GM18526 (cell line): ENCODE results near the gene MRPS22.

Experiments used
- POLR2A ChIP-seq: IDR thresholded peaks from 3 replicates; pipeline ENCODE4 v1.6.1; 2011; ENCODE audit not compliant: insufficient read length; ENCODE audit errors: extremely low read depth

The MRPS22 gene

GRCh38 chr3:139343895-139344856 lies at the start of gene MRPS22:
Gene MRPS22, plus strand, starts transcription at chr3:139344020. Its CDS starts 7 bp downstream, at chr3:139344027.
- TF ChIP-seq POLR2A: peak; percentile 63

DNA sequence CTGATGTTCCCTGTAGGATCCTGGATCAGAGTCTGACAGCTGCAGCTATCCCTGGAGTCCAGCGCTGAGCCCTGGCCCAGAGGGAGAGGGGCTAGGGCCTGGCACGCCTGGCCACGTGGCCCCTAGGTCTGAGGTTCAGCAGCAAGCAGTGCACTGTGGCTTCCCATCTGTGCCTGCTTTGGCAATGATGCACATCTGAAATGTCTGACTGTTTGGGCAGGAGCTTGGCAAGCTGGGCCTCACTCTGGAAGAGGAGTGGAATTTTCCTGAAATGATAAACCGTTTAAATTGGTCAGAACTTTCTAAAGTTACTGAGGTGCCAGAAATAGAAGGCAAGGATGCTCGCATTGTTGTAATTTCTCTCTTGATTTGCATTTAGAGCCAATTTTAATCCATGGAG lies 48.8 kb upstream of the MRPS22 start:
- no peak for TF ChIP-seq POLR2A

GRCh38 chr3:139296141-139296718 lies 47.6 kb upstream of the MRPS22 start:
- no peak for TF ChIP-seq POLR2A

- no peak for TF ChIP-seq POLR2A
These were observed 46.1 kb upstream of the MRPS22 start for GRCh38 chr3:139297588-139298311.

DNA sequence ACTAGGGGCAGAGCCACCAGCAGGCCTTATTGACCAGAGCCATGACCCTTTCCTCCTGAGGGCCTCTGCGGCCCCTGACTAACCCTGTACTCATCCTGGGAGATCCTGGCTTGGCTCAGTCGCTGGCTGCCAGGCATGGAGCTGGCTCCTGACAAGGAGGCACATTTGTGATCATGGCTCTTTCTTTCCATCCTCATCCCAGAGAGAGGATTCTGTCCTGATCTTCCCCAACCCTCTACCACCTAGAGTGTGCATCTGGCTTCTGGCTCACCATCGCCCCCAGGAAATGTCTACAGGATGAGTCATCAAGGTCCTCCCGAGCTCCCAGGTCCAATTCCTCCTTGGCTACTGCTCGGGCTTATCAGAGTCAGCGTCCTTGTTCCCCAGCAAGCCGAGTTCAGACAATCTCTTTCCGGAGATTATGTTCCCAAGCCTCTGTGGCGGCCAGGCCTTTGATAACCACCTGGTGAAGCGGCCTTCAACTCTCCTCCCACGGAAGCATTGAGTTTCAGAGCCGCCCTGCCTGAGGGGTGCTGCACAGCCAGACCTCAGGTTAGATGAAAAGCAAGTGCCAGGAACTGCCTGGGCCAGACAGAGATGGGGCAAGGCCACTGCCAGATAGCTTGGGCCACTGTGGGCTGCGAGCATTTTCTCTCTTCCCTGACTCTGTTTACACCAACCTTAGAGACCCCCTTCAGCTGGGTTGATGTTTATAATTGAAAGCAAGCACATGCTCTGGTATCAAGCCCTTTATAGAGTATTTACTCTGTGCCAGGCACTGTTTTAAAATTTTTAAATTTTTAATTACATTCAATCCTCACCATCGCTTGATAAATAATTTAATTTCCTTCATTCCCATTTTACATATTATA lies 44.3 kb upstream of the MRPS22 start:
- TF ChIP-seq POLR2A: no peak

DNA sequence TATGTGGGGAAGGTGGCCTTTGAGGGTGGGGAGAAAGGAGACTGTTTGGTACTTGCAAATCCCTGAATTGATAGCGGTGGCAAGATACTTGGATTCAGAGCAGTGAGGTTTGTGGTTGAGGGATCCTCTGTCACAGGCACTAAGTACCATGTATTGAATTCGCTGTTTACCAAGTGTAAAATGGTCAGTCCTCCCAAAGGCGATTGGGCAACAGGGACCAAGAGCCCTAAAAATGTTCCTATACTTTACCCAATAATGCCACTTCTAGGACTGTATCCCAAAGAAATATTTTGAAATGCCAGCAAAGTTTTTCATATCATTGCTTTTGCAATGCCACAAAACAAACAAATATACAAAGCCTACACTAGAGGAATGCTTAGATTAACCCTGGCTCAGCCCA lies 43.4 kb upstream of the MRPS22 start:
- no peak for TF ChIP-seq POLR2A

- no peak for TF ChIP-seq POLR2A
These were observed 42.6 kb upstream of the MRPS22 start for GRCh38 chr3:139301183-139301582.

GRCh38 chr3:139301654-139302053 lies 42.2 kb upstream of the MRPS22 start:
- TF ChIP-seq POLR2A: no peak

- no peak for TF ChIP-seq POLR2A
These were observed 41.6 kb upstream of the MRPS22 start for GRCh38 chr3:139302084-139302800.

- no peak for TF ChIP-seq POLR2A
These were observed 41.1 kb upstream of the MRPS22 start for GRCh38 chr3:139302801-139303113.

- TF ChIP-seq POLR2A: no peak
These were observed 40.6 kb upstream of the MRPS22 start for GRCh38 chr3:139303216-139303615.

GRCh38 chr3:139304383-139304782 lies 39.4 kb upstream of the MRPS22 start:
- TF ChIP-seq POLR2A: no peak

DNA sequence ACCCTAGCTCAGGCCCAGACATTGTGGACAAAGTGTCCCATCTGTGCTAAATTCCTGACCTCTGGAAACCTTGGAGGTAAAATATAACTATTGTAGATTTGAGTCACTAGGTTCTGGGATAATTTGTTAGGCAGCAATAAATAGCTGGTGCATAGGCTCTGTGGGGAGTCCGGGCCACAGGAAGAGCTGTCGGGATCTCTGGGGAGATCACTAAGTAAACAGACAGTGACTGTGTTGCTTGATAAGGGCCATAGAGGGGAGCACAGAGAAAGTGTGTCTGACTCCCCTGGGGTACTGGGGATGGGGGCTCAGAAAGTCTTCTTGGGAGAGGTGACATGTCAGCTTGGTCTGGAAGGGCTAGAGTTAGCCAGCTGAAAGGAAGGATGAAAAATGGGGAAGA lies 37.7 kb upstream of the MRPS22 start:
- TF ChIP-seq POLR2A: no peak

- TF ChIP-seq POLR2A: no peak
These were observed 36.7 kb upstream of the MRPS22 start for GRCh38 chr3:139307072-139307491.

DNA sequence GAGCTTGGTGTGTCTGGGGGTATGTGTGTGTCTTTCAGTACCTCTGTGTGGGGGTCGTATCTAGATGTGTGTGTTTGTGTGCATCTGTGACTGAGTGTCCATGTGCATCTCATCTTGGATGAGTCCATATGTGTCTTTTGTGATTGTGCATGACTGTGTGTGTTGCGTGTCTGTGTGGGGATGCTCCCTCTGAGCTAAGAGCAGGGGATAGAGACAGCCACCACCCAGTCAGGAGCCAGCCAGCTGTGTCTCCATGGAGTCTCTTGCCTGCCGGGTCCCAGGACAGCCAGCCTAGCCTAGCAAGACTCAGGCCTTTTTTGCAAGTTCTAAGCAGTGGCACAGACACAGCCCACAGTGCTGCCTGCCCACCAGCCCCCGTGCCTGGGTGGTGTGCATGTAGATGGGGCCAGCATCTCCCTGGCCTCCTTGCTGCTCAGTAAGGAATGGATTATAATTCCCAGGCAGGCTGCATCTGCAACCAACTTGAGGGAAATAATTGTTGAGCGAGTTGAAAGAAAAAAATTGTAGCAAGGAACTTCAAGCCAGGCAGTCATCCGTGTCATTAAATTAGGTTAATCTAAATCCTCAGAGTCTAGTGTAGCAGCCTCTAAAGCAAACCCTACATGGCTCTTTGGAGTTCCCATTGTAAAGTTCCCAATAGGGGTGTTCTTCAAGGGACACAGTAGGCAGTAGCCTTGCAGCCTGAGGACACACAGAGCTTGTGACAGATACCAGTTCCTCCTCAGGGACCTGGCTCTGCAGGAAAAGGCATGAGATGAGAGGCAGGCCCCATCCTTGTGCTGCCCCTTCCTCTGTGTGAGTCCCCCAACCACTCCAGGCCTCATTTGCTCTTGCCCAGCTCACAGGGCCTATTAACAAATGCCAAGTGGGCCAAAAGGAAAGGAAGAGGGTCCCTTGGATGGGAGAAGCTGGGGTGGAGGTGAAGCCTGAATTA lies 35.9 kb upstream of the MRPS22 start:
- no peak for TF ChIP-seq POLR2A
